Measurements from ENCODE around the gene S100A14.
"Not testable (repeated sequence)": the region's sequence is repeated elsewhere in the genome, so short reads cannot be mapped to it uniquely, and the experiment has no call there.

The S100A14 gene

DNA sequence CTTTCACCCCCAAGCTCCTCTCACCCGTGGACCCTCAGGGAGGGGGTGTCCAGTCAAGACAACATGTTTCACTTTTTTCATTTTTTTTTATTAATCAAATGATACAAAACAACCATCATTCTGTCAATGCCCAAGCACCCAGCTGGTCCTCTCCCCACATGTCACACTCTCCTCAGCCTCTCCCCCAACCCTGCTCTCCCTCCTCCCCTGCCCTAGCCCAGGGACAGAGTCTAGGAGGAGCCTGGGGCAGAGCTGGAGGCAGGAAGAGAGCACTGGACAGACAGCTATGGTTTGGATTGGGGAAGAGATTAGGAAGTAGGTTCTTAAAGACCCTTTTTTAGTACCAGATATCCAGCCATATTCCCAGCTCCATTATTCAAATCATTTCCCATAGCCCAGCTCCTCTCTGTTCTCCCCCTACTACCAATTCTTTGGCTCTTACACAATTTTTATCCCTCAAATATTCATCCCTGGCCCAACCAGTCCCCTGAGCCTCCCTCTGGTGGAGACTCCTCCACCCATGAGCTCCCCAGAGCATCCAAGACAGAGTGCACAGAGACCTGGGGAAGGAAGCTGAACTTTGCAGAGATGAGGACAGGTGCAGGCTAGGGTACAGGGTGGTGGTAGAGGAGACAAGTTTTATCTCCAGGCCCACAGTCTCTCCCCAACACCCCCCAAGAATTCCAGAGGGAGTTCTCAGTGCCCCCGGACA lies 1.8 kb downstream of the S100A14 start:
- DNase-seq = no peak

DNA sequence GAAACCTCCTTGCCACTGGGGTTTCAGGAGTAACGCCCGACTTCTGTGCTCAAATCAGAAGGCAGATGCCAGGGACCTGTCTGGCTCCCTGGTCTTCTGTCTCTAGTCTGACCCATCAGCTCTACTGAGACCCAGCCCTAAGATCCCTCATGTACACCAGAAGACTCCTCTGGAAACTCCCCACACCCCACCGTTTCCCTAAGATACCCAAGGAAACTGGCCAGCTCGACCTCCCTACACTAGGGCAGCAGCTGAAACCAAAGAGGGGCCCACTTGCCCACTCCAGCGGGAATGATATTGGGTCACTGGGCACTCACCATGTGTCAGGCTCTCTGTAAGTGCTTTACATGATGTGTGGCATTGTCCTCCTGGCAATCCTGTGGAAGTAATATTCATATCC lies 2.7 kb downstream of the S100A14 start:
- no peak for DNase-seq

DNA sequence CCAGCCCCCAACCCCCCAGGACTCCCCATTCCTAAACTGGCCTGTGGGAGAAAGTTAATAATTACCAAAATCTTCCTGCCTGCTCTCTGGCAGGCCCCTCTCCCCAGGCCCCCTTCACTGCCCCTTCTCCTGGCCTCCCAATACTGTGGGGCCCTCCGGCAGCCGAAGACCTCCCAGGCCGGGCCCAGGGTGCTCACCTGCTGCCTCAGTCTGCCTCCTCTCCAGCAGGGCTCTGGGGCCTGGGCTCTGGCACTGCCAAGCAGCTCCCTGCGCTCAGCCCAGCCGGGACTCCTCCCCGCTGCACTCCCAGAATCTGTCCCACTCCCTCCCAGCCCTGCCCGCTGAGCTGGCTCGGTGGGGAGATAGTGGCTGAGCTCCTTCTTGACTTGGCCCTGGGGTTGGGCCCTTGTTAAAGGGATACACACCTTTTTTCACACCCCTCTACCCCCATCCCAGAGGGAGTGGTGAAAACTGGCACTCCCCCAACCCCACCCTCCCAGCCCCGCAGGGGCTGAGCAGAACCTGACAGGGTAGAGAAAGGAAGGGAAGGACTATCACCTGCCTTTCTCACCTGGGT lies 3.3 kb downstream of the S100A14 start, which contains the start of gene S100A16:
Gene S100A16, minus strand, starts transcription at position 383 of the 577 bp plus-strand sequence. CDS start 4,986 bp downstream, outside the sequence.
- DNase-seq = no peak

DNA sequence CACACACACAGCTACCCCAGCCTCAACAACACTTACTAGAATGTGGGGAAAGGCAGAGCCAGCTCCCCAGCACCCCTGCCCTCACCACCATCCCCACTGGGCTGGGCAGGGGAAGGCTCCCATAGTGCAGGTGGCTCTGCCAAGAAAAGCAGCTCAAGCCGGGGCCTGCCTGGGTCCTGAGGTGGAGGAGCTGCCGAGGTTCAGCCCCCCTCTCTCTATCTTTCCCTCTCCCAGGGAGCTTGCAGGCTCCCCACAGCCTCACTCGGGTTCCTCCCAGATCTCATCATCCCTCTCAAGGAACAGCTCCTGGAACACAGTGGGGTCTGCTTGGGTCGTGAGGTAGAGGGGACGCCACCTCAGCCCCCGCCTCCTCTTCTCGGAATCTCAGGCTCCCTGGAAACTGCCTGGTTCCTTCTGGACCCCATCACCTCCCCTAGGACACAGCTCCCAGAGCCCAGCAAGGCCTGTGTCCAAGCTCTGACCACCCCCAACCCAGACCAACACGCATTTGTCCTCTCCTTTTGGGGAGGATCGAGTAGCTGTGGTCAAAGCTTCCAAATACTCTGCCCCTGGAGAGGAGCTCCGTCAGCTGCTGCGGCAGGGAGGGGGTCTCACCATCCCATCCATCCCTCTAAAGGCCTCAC lies 3.9 kb downstream of the S100A14 start:
- DNase-seq = no peak

DNA sequence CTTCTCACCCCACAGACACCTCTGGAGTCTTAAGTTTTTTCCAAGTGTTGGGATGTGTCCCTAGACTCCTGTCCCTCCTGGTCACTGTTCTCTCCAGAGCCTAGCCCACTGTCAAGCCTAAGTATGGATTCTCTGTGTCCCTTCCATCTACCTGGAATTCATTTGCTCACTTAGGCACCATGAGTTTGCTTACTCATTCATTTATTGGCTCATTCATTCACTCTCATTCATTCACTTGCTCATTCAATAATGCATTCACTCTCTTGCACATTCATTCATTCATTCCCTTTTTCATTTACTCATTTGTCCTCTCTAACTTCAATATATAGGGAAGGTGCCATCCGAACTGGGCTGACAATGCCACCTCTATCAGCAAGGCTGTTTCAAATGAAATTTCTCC lies 4.8 kb downstream of the S100A14 start:
- DNase-seq = no peak

DNA sequence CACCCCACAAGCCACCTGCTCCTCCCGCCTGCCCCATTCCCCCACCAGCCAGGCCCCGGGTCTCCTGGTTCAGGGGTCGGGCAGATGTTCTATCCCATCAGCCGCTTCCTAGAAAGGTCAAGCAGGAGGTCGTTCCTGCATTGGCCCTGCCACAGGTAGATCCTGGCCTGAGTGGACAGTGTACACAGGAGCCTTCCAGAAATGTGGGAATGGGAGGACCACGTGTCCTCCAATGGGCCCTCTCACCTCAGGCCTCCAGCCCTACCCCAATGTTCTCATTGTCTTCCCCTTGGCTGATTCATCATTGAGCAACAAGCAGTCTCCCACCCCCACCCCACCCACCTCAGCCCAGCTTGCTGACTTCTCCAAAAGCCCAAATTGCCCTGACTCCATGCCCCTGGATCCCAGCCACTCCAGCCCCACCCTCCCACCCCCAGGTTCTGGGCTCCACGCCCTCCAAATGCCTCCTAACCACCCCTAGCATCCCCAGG lies 5.3 kb downstream of the S100A14 start:
- DNase-seq = no peak

DNA sequence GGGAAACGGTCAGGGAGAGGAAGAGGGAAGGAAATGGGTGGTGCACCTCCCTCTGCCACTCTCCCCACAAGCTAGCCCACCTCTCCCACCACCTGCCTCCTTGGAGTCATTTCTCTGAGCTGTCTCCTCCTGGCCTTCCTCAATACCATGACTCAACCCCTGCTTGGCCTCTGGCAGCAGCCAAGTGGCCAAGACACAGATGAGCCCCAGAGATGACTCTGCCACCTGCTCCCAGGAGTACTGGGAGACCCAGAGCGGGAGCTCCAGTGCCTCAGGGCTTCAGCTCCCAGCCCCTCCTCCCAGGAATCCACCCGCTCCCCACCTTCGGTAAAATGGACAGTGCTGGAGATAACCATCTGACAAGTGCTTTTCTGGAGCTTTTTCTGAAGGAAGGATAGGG lies 5.8 kb downstream of the S100A14 start:
- DNase-seq = no peak

DNA sequence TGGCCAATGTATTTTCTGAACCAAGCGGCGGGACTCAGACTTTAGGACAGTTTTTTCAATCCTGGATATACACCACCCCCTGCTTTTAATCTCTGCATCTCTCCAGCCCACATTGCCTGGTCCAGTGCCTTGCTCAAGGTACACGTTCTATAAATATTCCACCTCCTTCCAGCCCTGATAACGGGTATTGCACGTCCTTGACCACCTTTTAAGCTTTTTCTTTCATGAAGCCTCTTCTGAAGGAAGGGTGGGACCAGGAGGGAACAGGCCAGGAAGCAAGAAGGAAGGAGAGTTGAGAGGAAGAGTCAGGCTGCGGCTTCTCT lies 6.6 kb downstream of the S100A14 start:
- DNase-seq = no peak

DNA sequence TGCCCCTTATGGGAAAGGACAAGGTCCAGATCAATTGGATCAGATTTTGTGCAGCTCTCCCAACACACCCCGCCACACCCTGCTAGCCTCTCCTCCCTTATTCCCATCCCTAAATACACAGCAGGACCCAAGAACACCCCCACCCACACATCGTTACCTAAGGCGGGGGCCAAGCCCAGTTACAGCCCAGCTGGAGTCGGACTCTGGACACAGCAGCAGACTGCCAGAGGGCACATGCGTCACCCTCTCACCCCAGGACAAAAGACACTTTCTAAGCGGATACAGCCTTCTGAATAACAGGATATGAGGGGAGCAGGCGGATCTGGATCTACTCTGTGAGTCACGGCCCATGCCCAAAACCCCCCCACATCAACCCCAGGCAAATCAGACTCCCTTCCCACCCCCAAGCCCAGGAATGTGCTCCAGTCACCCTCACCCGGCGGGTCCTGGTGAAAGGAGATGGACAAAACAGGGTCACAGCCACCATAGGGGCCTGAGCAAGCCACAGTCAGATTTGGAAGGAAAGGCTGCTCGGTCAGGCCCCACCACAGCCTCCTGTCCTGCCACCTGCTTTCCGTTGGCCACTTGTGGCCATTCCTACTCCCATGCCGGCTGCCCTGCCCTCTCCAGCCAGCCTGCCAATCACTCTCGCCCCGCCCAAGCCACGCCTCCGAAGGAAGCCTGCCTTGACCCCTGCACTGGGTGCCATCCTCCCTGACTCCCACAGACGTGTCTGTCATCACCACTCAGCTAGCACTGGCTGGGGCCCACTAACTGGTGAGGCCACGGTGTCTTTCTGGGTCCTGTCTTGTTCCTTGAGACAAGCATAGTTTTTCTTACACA lies 7.2 kb downstream of the S100A14 start:
- no peak for DNase-seq

DNA sequence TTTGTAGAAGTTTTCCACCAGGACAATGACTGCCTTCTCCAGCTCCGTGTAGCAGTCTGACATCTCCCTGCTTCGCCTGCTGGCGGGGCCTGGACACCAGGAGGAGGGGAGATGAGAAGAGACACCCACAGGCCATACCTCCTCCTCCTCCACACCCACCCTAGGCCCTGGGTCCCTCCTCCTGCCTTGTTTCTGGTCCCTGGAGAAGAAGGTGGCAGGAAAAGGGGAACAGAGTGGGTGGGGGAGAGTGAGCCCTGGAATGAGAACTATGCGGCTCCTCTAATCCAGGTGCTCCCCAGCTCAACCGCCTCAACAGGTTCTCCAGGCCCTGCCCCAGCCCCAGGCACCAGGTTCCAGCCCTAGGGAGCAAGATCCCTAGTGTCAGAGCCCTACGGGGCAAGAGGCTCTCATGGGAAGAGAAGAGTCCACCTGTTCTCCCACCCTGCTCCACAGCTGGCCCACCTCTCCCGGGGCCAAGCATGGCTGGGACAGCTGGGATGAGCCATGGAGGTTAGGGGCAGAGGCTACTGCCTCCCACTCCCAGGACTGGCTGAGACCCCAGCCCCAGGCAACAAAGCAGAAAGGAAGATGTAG lies 7.9 kb downstream of the S100A14 start:
- DNase-seq = no peak

DNA sequence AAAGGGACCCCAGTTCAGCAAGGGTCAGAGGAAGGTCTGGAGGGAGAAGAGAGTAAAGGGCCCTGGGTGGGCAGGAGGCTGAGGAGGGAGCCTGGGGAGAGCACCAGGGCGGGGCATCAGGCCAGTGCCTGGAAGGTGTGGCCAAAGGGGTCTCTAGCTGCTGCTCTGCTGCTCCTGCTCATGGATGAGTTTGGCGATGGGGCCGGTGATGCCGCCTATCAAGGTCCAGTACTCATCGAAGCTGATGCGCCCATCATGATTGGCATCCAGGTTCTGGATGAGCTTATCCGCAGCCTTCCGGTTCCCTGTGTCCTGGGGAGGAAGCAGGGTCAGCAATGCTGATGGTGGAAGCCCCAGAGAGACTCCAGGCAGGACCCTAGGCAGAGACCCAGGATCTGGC lies 8.7 kb downstream of the S100A14 start:
- no peak for DNase-seq

DNA sequence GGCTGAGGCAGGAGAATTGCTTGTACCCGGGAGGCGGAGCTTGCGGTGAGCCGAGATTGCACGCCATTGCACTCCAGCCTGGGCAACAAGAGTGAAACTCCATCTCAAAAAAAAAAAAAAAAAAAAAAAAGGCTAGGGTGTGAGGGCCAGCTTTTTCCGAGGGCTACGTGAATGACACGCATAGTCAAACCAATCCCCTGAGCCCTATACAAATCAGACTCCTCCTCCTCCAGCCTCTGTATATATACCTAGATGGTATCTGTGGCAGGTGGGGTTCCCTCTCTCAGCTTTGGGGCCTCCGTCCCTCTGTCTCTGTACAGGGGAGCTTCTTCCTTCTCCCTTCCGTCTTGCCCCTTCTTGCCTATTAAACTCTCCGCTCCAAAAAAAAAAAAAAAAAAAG lies 9.9 kb downstream of the S100A14 start:
- no peak for DNase-seq

DNA sequence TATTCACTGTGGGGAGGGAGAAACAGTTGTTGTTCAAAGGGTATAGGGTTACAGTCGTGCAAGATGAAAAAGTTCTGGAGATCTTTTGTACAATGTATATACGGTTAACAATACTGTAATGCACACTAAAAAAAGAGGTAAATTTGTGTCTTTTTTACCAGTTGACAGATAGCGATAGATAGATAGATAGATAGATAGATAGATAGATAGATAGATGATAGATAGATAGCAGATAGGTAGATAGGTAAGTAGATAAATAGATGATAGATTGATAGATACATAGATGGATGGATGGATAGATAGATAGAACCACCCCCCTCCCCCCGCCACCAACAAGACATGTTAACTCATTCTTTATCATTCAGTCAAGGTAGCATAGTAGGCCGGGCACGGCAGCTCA lies 13.4 kb downstream of the S100A14 start:
- DNase-seq = no peak

DNA sequence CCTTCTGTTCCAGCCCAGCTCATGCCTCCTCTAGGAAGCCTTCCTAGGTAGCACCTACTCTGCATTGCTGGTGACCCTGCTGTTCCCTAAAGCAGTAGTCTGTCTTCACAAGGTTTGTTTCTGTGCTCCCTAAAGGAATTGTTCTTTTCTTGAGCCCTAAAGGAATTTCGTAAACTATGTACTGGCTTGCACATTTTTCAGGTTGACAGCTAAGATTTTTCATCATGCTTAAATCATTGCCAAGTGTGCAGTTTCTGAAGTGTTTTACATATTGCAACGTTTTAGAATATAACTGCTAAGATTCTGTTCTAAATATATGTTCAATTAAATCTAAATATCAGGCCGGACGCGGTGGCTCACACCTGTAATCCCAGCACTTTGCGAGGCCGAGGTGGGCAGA lies 16.3 kb downstream of the S100A14 start:
- no peak for DNase-seq

DNA sequence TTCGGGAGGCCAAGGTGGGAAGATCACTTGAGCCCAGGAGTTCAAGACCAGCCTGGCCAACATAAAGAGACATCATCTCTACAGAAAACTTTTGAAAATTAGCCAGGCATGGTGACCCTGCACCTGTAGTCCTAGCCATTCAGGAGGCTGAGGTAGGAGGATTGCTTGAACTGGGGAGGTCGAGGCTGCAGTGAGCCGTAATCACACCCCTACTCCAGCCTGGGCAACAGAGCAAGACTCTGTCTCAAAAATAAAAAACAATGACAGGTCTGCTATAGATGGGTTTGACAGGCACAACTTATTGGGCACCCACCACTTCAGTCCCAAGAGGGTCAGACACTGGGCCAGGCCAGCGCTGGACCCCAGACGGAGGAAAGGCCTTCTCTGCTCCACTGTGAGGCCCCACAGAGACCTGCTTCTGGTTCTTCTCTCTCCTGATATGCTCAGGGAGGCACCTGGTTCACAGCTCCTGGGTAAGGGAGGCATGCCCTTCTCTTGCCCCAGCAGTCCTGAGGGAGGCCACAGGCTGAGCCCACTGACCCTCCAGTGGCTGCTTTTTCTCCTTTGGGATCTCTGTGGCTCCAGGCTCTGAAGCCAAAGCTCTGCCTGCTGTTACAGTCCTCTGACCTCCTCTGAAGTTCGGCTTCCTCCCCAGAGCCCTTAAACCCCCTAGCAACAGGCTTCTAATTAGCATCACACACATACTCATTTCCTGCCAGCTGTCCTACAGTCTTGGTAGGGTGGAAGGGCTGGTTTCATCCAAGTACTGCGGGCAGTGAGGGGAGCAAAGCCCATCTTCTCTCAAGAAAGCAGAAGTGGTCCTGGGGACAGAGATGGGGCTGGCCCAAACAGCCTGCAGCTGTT lies 17.6 kb downstream of the S100A14 start:
- no peak for DNase-seq

DNA sequence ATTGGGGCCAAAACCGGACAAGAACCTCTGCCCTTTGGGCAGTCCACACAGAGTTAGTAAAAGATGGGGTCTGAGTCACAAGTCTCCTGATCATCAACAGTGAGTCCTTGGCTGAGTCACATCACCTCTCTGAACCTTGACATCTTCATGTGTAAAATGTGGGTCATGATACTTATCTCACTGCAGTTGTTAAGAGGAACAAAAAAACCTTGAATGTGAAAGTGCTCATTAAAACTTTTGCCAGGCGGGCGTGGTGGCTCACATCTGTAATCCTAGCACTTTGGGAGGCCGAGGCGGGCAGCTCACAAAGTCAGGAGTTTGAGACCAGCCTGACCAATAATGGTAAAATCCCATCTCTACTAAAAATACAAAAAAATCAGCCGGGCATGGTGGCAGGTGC lies 18.9 kb downstream of the S100A14 start:
- DNase-seq = no peak

DNA sequence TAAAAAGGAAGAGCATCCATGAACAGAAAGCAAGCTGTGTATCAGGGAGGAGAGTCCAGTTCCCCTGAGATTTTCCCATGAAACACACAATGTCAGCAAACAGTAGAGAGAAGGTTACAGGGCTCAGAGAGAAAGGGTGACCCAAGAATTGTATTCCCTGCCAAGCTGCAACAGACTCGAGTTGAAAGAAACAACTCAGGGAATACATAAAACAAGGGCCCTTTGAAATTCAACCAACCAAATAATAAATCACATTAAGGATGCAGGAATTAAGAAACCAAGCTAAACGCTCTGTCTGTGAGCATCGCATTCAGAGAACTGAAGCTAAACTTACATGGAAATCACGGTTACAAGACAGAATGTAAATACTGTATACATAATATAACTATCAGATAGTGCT lies 23.4 kb downstream of the S100A14 start:
- no peak for DNase-seq

DNA sequence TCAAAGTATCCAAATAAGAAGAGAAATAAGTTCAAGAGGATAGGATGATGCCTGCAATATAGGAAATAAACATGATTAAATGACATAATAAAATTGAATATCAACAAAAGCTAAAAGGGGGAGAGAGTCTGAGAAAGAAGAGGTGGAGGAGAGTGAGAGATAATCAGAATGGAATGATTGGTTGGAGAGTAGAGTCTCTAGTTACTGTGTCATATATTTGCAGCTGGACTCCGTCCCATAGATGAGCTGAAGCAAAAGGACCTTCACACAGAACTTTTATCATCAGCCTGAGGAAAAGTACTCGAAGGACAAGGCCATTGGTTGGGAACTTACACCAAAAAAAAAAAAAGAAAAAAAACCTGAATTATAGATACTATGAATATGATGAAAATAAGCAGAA lies 27.6 kb downstream of the S100A14 start:
- DNase-seq = no peak

DNA sequence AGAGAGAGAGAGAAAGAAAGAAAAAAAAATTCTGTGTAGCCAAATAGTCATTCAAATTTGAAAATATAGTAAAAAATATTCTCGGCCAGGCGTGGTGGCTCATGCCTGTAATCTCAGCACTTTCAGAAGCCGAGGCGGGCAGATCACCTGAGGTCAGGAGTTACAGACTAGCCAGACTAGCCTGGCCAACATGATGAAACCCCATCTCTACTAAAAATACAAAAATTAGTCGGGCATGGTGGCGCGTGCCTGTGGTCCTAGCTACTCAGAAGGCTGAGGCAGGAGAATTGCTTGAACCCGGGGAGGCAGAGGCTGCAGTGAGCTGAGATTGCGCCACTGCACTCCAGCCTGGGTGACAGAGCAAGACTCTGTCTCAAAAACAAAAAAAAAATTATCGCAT lies 28.1 kb downstream of the S100A14 start:
- DNase-seq = not testable (repeated sequence)

DNA sequence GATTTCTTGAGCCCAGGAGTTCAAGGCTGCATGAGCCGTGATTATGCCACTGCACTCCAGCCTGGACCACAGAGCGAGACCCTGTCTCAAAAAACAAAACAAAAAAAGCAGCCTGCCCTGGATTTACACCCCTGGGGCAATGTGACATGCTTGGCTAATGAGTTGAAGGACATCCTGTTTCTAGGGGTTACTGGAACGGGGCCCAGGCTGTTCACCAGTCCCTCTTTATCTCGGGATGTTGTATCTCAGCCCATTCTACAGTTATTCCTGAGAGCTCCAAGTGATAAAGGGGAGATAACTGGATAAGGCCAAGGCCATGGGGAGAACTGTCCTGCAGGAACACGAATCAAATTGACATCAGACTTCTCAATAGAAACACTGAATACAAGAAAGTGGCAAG lies 28.8 kb downstream of the S100A14 start:
- no peak for DNase-seq

DNA sequence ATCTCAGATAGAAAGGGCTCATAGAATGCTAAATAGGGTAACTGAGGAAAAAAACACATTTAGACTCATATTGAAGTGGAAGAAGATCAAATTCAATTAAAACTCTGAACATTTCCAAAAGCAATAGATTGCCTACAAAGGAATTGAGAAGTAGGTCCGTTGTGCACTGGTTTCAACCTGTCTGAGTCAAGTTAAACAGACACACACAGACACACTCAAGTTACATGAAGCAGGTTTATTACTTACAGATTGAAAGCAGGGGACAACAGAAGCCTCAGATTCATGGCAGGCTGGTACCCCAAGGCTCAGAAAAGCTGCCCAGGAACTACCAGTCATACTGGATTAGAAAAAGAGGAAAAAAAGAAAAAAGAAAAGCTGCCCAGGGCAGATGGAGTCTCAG lies 29.8 kb downstream of the S100A14 start:
- no peak for DNase-seq

DNA sequence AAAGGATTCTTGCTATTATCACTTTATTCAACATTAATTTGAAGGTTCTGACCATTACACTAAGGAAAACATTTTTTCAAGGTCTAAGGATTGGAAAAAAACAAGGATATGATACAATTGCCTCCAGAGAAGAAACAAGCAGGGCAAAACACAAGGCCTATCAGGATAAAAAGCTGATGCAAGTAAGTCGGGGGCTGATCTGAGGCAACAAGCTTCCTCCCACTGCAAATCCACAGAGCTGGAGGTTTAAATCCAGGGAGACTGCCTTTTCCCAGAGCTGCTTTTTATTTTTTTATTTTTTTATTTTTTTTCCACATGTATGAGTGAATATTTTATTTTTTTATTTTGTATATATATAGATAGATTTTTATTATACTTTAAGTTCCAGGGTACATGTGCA lies 31.1 kb downstream of the S100A14 start:
- no peak for DNase-seq

All from NCI-H2029 (cell line).